OCI-LY1 (cell line): ENCODE measurements around the gene PCGF3.

Source experiments
- EZH2 ChIP-seq: fragments of 200-600 bp; sonication (generic), shearing (Covaris generic); IDR thresholded peaks from 2 replicates; pipeline ENCODE4 v1.8.0; 2017; ENCODE audit warnings: borderline replicate concordance, mixed run types, mild to moderate bottlenecking, antibody characterized with exemption, low read length, moderate library complexity, mixed read lengths
- TF ChIP-seq, protein P1 (sequence below): fragments of 200-600 bp; sonication (generic), shearing (Covaris generic); IDR thresholded peaks from 2 replicates; pipeline ENCODE4 v1.5.1; 2017; ENCODE audit warnings: mild to moderate bottlenecking, antibody characterized with exemption, low read length, moderate library complexity, mixed read lengths

DNA sequence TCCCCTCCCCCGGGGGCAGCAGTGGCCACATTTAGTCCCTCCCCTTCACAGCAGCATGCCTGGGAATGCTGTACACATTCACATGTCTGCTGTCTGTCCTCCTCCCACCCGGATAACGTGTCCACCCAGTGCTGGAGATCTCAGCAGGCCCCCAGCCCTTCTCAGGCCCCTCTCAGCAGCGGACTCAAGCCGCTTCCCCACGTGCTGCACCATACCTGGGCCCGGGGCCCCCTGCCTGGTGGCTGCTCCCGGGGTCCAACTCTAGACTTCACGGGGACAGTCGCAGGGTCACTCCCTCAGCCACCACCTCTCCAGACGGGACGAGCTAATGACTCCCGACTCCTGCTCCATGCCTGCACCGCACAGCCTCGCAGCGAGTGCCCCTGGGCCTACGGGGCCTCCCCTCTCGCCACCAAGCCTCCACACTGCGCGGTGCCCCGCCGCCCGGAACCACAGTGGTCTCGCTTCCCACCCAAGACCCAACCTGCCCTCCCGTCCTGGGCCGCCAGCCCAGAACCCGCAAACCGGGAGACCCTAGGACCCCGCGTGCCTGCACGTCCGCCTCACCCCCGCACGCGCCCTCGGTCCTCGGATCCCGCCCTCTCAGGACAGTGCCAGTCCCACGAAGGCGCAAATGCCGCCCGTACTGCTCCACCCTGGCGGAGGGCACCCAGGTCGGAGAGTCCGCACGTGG, 1.3 kb upstream of the PCGF3 start:
- TF ChIP-seq, protein P1, sequence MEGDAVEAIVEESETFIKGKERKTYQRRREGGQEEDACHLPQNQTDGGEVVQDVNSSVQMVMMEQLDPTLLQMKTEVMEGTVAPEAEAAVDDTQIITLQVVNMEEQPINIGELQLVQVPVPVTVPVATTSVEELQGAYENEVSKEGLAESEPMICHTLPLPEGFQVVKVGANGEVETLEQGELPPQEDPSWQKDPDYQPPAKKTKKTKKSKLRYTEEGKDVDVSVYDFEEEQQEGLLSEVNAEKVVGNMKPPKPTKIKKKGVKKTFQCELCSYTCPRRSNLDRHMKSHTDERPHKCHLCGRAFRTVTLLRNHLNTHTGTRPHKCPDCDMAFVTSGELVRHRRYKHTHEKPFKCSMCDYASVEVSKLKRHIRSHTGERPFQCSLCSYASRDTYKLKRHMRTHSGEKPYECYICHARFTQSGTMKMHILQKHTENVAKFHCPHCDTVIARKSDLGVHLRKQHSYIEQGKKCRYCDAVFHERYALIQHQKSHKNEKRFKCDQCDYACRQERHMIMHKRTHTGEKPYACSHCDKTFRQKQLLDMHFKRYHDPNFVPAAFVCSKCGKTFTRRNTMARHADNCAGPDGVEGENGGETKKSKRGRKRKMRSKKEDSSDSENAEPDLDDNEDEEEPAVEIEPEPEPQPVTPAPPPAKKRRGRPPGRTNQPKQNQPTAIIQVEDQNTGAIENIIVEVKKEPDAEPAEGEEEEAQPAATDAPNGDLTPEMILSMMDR, result no peak
- no peak for TF ChIP-seq EZH2
